ENCODE measurements around the gene IL22RA1.

GRCh38 chr1:24126018-24126671, 16.8 kb downstream of the IL22RA1 start:
- no peak for TF ChIP-seq CTCF (IDR thresholded peaks at IDR 0.05)
- no peak for TF ChIP-seq EP300 (IDR thresholded peaks at IDR 0.05)
- no peak for TF ChIP-seq POLR2A (IDR thresholded peaks at IDR 0.05)
